ENCODE data around the gene KCTD20. TPM values are rescaled to one million over a fixed set of nuclear protein-coding genes. Genes with fewer than 3 reads are reported as not detected.

The KCTD20 gene
- total RNA-seq, 1 donor from 2014 or later, result 29.1 TPM

DNA sequence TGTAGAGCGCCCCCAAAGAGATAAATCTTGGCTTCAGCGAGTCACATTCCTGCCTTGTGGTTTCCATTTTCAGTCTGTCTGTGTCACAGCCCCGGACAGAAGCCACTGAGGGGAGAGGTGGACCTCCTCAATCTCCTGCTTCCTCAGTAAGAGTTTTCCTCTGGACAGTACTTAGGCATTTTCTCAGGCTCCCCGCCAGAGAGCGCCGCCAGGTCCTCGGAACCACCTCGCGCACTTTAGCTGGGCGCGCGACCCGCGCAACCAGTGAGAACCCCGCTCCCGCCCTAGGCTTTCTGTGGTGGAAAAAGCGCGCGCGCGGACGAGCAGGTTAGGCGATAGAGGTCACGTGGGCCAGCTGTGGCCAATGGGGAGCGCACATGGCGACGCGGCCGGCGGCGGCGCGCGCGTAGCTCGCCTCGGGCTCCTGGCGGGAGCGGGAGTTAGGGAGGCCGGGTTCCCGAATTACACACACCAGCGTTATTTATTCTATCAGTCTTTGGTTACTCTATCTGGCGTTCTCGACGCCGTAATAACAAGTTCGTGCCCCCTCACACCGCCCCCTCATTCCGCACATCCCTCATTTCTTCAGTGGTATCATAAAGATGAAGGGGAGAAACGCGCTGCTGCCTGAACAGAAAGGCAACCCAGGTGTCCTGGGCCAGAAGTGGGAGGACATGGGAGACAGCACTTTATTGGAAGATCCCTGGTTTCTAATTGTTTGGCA is 19.5 kb upstream of the KCTD20 start:
- peak overlapping the region; percentile 57 for H3K27ac Mint-ChIP-seq (ENCODE audit: unreplicated experiment)
- peaks cover 4% of the 10 kb centered on the region for H3K9me3 Mint-ChIP-seq (ENCODE audit: unreplicated experiment)
- peaks cover 5% of the 10 kb centered on the region for H3K4me1 Mint-ChIP-seq (ENCODE audit: low read depth, unreplicated experiment)
- H3K36me3 Mint-ChIP-seq (ENCODE audit: unreplicated experiment), result no peaks in the 10 kb centered on the region
- peak; percentile 98 for DNase-seq
- no peaks in the 10 kb centered on the region for H3K27me3 Mint-ChIP-seq (ENCODE audit: unreplicated experiment)
- peak overlapping the region; percentile 89 for H3K4me3 Mint-ChIP-seq (ENCODE audit: unreplicated experiment)
- TF ChIP-seq CTCF (IDR thresholded peaks at IDR 0.05; ENCODE audit: partially characterized antibody, unreplicated experiment), result peak; percentile 22

DNA sequence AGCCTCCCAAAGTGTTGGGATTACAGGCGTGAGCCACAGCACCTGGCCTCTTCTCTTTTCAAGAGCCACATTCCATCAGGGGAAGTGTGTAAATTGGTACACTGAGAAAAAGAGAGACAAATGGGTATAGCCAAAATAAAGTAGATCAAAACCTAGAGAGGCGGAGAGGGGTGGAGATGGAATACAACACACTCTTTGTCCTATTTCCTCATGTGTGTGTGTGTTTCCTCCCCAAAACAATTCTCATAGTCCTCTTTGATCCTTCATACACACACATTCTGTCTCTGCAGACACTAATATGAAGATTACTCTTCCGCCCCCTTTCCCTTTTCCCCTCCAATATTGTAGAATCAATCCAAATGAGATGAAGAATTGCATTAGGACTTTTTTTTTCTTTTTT is 16.2 kb upstream of the KCTD20 start:
- Mint-ChIP-seq H3K9me3 (ENCODE audit: unreplicated experiment) (peaks cover 3% of the 10 kb centered on the region), H3K4me3 (ENCODE audit: unreplicated experiment) (no peak overlapping the region), H3K27me3 (ENCODE audit: unreplicated experiment) (no peaks in the 10 kb centered on the region), H3K4me1 (ENCODE audit: low read depth, unreplicated experiment) (peaks cover 8% of the 10 kb centered on the region), H3K36me3 (ENCODE audit: unreplicated experiment) (no peaks in the 10 kb centered on the region), H3K27ac (ENCODE audit: unreplicated experiment) (no peak overlapping the region)
- DNase-seq, result no peak
- TF ChIP-seq CTCF (IDR thresholded peaks at IDR 0.05; ENCODE audit: partially characterized antibody, unreplicated experiment), result no peak

GRCh38 chr6:36428911-36429310 is 13.9 kb upstream of the KCTD20 start:
- Mint-ChIP-seq H3K36me3 (ENCODE audit: unreplicated experiment) (no peaks in the 10 kb centered on the region), H3K4me1 (ENCODE audit: low read depth, unreplicated experiment) (peaks cover 3% of the 10 kb centered on the region), H3K9me3 (ENCODE audit: unreplicated experiment) (no peaks in the 10 kb centered on the region), H3K27me3 (ENCODE audit: unreplicated experiment) (no peaks in the 10 kb centered on the region), H3K4me3 (ENCODE audit: unreplicated experiment) (no peak overlapping the region), H3K27ac (ENCODE audit: unreplicated experiment) (no peak overlapping the region)
- DNase-seq, result no peak
- TF ChIP-seq CTCF (IDR thresholded peaks at IDR 0.05; ENCODE audit: partially characterized antibody, unreplicated experiment), result no peak

DNA sequence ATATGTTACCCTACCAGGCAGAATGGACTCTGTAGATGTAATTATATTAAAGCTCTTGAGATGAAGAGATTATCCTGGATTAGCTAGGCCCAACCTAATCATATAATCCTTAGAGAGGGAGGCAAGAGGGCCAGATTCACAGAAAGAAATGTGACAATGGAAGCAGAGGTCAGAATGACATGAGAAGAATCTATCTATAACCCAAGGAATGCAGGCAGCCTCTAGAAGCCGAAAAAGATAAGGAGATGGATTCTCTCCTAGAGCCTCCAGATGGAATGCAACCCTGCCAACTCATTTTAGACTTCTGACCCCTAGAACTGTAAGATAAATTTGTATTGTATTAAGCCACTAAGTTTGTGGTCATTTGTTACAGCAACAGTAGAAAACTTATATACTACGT is 12.4 kb upstream of the KCTD20 start:
- H3K27me3 Mint-ChIP-seq (ENCODE audit: unreplicated experiment), result no peaks in the 10 kb centered on the region
- peaks cover 3% of the 10 kb centered on the region for H3K4me1 Mint-ChIP-seq (ENCODE audit: low read depth, unreplicated experiment)

More for the DNA sequence above, 12.4 kb upstream of the KCTD20 start:
- Mint-ChIP-seq H3K27ac (ENCODE audit: unreplicated experiment) (no peak overlapping the region), H3K36me3 (ENCODE audit: unreplicated experiment) (no peaks in the 10 kb centered on the region), H3K9me3 (ENCODE audit: unreplicated experiment) (no peaks in the 10 kb centered on the region), H3K4me3 (ENCODE audit: unreplicated experiment) (no peak overlapping the region)
- no peak for DNase-seq
- no peak for TF ChIP-seq CTCF (IDR thresholded peaks at IDR 0.05; ENCODE audit: partially characterized antibody, unreplicated experiment)
